IMR-90 (cell line): ENCODE results near the gene RIMKLA. TPM values are rescaled to one million over a fixed set of nuclear protein-coding genes. Genes with fewer than 3 reads are reported as not detected.
A peak's percentile ranks its signal among the peaks of the same experiment; 100 is the strongest.

Source experiments
- ATAC-seq: fragments of 200-7000 bp; cut with Tn5 transposase; 2 replicates; pipeline ENCODE4 v1.9.1; 2020; ENCODE audit warnings: low read depth, mild to moderate bottlenecking, moderate library complexity
- BruUV-seq: library from RNA; stranded (reverse); fragments of 400-500 nt; replicated peaks from 2 replicates; lab custom pipeline; 2021; lab: Mats Ljungman, UMichigan
- CTCF ChIA-PET: fragments of 300-600 bp; formaldehyde crosslinking; extraction: SDS; loops from one replicate; lab custom pipeline; 2021; ENCODE audit warnings: antibody characterized with exemption; lab: Yijun Ruan, JAX
- POLR2A ChIA-PET: fragments of 300-600 bp; sonication (Branson Sonifier 250); formaldehyde crosslinking; loops from one replicate; lab custom pipeline; 2022; ENCODE audit warnings: antibody characterized with exemption; ENCODE audit not compliant: unreplicated experiment; lab: Charles Lee
- DNase-seq: peaks from one replicate; pipeline ENCODE4 v3.0.0; 2013
- H2AFZ ChIP-seq: replicated peaks from 2 replicates; pipeline ENCODE3; 2013; ENCODE audit warnings: low read length, mild to moderate bottlenecking; ENCODE audit not compliant: poor library complexity
- H2AK5ac ChIP-seq: 2 replicates; pipeline ENCODE4 v1.6.1; 2013; ENCODE audit warnings: low read depth, low read length, inconsistent platforms
- H2AK9ac ChIP-seq: replicated peaks from 2 replicates; pipeline ENCODE3; 2013; ENCODE audit warnings: mild to moderate bottlenecking, low read depth, low read length, moderate library complexity; ENCODE audit not compliant: poor library complexity
- H2BK120ac ChIP-seq: 2 replicates; pipeline ENCODE4 v1.6.1; 2013; ENCODE audit warnings: low read depth, low read length, inconsistent platforms
- H2BK15ac ChIP-seq: 3 replicates; pipeline ENCODE4 v1.6.1; 2013; ENCODE audit warnings: low read depth, low read length, inconsistent platforms
- H2BK20ac ChIP-seq: 2 replicates; pipeline ENCODE4 v1.6.1; 2013; ENCODE audit warnings: low read depth, mild to moderate bottlenecking, inconsistent platforms, low read length, moderate library complexity
- H2BK5ac ChIP-seq: 2 replicates; pipeline ENCODE4 v1.6.1; 2013; ENCODE audit warnings: mild to moderate bottlenecking, low read depth, low read length, inconsistent platforms; ENCODE audit not compliant: poor library complexity, severe bottlenecking
- H3K14ac ChIP-seq: replicated peaks from 2 replicates; pipeline ENCODE4 v1.6.1; 2013; ENCODE audit warnings: low read depth, low read length, inconsistent platforms
- H3K18ac ChIP-seq: 2 replicates; pipeline ENCODE4 v1.6.1; 2013; ENCODE audit warnings: low read depth, low read length, control low read depth
- H3K23ac ChIP-seq: 2 replicates; pipeline ENCODE4 v1.6.1; 2013; ENCODE audit warnings: low read depth, low read length, inconsistent platforms
- H3K27ac ChIP-seq: 2 replicates; pipeline ENCODE4 v1.5.1; 2013; ENCODE audit warnings: mild to moderate bottlenecking, control low read depth, low read length; ENCODE audit not compliant: insufficient read depth
- H3K27me3 ChIP-seq: 2 replicates; pipeline ENCODE4 v1.6.1; 2013; ENCODE audit warnings: low read length; ENCODE audit not compliant: control insufficient read depth, insufficient read depth
- H3K36me3 ChIP-seq: 2 replicates; pipeline ENCODE4 v1.6.1; 2013; ENCODE audit warnings: low read length, mixed read lengths; ENCODE audit not compliant: control insufficient read depth, insufficient read depth
- H3K4ac ChIP-seq: 2 replicates; pipeline ENCODE4 v1.6.1; 2013; ENCODE audit warnings: low read depth, low read length, inconsistent platforms
- H3K4me1 ChIP-seq: 2 replicates; pipeline ENCODE4 v1.6.1; 2013; ENCODE audit warnings: low read length, mixed read lengths; ENCODE audit not compliant: control insufficient read depth, insufficient read depth
- H3K4me2 ChIP-seq: 2 replicates; pipeline ENCODE4 v1.6.1; 2013; ENCODE audit warnings: low read depth, mild to moderate bottlenecking, control low read depth, low read length, moderate library complexity
- H3K4me3 ChIP-seq: 2 replicates; pipeline ENCODE4 v1.5.1; 2013; ENCODE audit warnings: low read depth, mild to moderate bottlenecking, control low read depth, low read length, moderate library complexity; ENCODE audit not compliant: insufficient read depth
- H3K56ac ChIP-seq: 2 replicates; pipeline ENCODE4 v1.6.1; 2013; ENCODE audit warnings: low read length, inconsistent platforms; ENCODE audit not compliant: insufficient read depth; ENCODE audit errors: extremely low read depth
- H3K79me1 ChIP-seq, 2 experiments: 2 replicates each; pipeline ENCODE4 v1.6.1; 2013; ENCODE audit warnings: low read length in 2 of 2, inconsistent platforms in 1 of 2, low read depth in 1 of 2
- H3K9ac ChIP-seq: 2 replicates; pipeline ENCODE4 v1.6.1; 2013; ENCODE audit warnings: low read depth, low read length, control low read depth
- H3K9me1 ChIP-seq: 2 replicates; pipeline ENCODE4 v1.6.1; 2013; ENCODE audit warnings: low read length, inconsistent platforms; ENCODE audit not compliant: insufficient read depth
- H3K9me3 ChIP-seq: 2 replicates; pipeline ENCODE4 v1.6.1; 2013; ENCODE audit warnings: low read length; ENCODE audit not compliant: control insufficient read depth, insufficient read depth
- H4K20me1 ChIP-seq: 2 replicates; pipeline ENCODE4 v1.6.1; 2013; ENCODE audit warnings: low read length, inconsistent platforms; ENCODE audit not compliant: insufficient read depth
- H4K5ac ChIP-seq: 2 replicates; pipeline ENCODE4 v1.6.1; 2013; ENCODE audit warnings: mild to moderate bottlenecking, low read depth, low read length, control low read depth
- H4K8ac ChIP-seq, 2 experiments: 2 replicates each; pipeline ENCODE4 v1.6.1; 2013; ENCODE audit warnings: low read depth in 2 of 2, low read length in 2 of 2, control low read depth in 1 of 2, inconsistent platforms in 1 of 2
- H4K91ac ChIP-seq: 2 replicates; pipeline ENCODE4 v1.6.1; 2013; ENCODE audit warnings: low read depth, low read length, inconsistent platforms; ENCODE audit not compliant: insufficient read depth
- CHD1 ChIP-seq: IDR thresholded peaks from 2 replicates; pipeline ENCODE4 v1.6.1; 2012; ENCODE audit warnings: low read depth, low read length, improper control_type of control experiment
- MAFK ChIP-seq: IDR thresholded peaks from 2 replicates; pipeline ENCODE4 v1.6.1; 2012; ENCODE audit warnings: low read depth, low read length, improper control_type of control experiment
- MAZ ChIP-seq: IDR thresholded peaks from 2 replicates; pipeline ENCODE4 v1.6.1; 2012; ENCODE audit warnings: low read depth, mild to moderate bottlenecking, low read length, improper control_type of control experiment, moderate library complexity, borderline replicate concordance
- NFE2L2 ChIP-seq: fragments of 150-350 bp; IDR thresholded peaks from 2 replicates; pipeline ENCODE4 v1.6.1; 2016; ENCODE audit warnings: low read depth, mild to moderate bottlenecking, low read length
- RAD21 ChIP-seq: IDR thresholded peaks from 2 replicates; pipeline ENCODE4 v1.6.1; 2012; ENCODE audit warnings: low read length, improper control_type of control experiment
- WGBS, 2 experiments: methylation state at CpG; one replicate each; pipeline versions ENCODE4 v1.1.5 to v1.1.7; 2013; ENCODE audit warnings: missing lambda C conversion rate in 2 of 2; ENCODE audit not compliant: insufficient read length in 1 of 2; ENCODE audit errors: extremely low coverage in 2 of 2; 5-methylcytosine and 5-hydroxymethylcytosine counted together
- dilution Hi-C: fragments of 300-500 bp; cut with HindIII; formaldehyde crosslinking; loops from one replicate; pipeline ENCODE4 v1.14.3; 2018; ENCODE audit warnings: low sequenced_read_pairs; ENCODE audit not compliant: unreplicated experiment
- in situ Hi-C: fragments of 300-500 bp; cut with MboI; formaldehyde crosslinking; loops from 3 replicates; pipeline ENCODE4 v1.14.3; 2019; ENCODE audit warnings: low sequenced_read_pairs, inconsistent platforms, mixed read lengths
- intact Hi-C: fragments of 100-400 bp; cut with micrococcal nuclease; formaldehyde crosslinking; loops from 2 replicates; pipeline ENCODE4 v1.10.0; 2022
- polyA plus RNA-seq, 3 experiments: library from polyadenylated mRNA; depleted of rRNA; stranded (reverse); fragments of >200 nt; gene quantifications; 2 replicates each; pipeline ENCODE4 v1.2.3, GENCODE V29; 2012; ENCODE audit warnings: low replicate concordance in 1 of 3
- total RNA-seq: library from RNA; depleted of rRNA; stranded (reverse); fragments of >200 nt; gene quantifications from 2 replicates; pipeline ENCODE4 v1.2.3, GENCODE V29; 2012
- TF ChIP-seq, protein P1 (sequence below): fragments of 150-350 bp; IDR thresholded peaks from 2 replicates; pipeline ENCODE4 v1.6.1; 2017; ENCODE audit warnings: mild to moderate bottlenecking, antibody characterized with exemption, low read length, low read depth
- TF ChIP-seq, protein P2 (sequence below): conservative IDR thresholded peaks from 2 replicates; pipeline ENCODE4 v1.5.1; 2012; ENCODE audit warnings: mild to moderate bottlenecking, low read depth, low read length, improper control_type of control experiment

Gene RIMKLA
- total and polyA plus RNA-seq, 2 of the 4 experiments (the other 2 are of a cell fraction): not detected

DNA sequence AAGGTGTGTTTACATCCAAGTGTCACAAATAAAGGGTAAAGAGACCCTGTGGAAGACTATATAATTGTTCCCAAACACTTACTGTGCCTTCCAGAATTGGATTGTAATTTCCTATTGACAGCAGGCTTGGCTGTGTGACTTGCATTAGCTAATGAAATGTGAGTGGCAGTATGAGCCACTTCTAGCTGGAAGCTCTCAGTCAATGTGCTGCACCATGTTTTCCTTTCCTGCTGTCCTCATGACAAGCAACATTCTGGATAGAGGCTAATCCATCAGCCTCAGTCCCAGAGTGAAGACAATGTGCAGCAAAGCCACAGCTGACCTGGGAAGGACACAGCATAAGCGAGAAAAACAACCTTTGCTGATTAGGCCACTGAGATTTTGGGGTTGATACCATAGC is 39.7 kb upstream of the RIMKLA start:
- BruUV-seq: no TSS peak
- no peak overlapping the region for H3K27ac ChIP-seq
- peak overlapping the region; percentile 14 for H2AFZ ChIP-seq
- H4K8ac ChIP-seq: no peak overlapping the region
- ATAC-seq: no peak
- ChIA-PET CTCF (no interaction called here), POLR2A (no interaction called here)
- no peak for TF ChIP-seq RAD21
- no peak for TF ChIP-seq MAZ
- TF ChIP-seq, protein P1, sequence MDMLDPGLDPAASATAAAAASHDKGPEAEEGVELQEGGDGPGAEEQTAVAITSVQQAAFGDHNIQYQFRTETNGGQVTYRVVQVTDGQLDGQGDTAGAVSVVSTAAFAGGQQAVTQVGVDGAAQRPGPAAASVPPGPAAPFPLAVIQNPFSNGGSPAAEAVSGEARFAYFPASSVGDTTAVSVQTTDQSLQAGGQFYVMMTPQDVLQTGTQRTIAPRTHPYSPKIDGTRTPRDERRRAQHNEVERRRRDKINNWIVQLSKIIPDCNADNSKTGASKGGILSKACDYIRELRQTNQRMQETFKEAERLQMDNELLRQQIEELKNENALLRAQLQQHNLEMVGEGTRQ: no peak
- no peak for TF ChIP-seq MAFK
- no peak for TF ChIP-seq CHD1
- no peak for TF ChIP-seq NFE2L2
- TF ChIP-seq, protein P2, sequence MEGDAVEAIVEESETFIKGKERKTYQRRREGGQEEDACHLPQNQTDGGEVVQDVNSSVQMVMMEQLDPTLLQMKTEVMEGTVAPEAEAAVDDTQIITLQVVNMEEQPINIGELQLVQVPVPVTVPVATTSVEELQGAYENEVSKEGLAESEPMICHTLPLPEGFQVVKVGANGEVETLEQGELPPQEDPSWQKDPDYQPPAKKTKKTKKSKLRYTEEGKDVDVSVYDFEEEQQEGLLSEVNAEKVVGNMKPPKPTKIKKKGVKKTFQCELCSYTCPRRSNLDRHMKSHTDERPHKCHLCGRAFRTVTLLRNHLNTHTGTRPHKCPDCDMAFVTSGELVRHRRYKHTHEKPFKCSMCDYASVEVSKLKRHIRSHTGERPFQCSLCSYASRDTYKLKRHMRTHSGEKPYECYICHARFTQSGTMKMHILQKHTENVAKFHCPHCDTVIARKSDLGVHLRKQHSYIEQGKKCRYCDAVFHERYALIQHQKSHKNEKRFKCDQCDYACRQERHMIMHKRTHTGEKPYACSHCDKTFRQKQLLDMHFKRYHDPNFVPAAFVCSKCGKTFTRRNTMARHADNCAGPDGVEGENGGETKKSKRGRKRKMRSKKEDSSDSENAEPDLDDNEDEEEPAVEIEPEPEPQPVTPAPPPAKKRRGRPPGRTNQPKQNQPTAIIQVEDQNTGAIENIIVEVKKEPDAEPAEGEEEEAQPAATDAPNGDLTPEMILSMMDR: no peak
- no peak overlapping the region for H3K4me2 ChIP-seq
- intact Hi-C loops (loop anchor here (5.0 kb wide), 1 partner anchor 341 kb away; the partner anchor contains the start of gene YBX1), dilution Hi-C loops (no loop called here), in situ Hi-C loops (no loop called here)
- H3K14ac ChIP-seq: no peak overlapping the region
- H3K23ac ChIP-seq: no peak overlapping the region
- no peaks in the 10 kb centered on the region for H3K9me3 ChIP-seq
- no peaks in the 10 kb centered on the region for H3K4me1 ChIP-seq
- no peak overlapping the region for H2BK120ac ChIP-seq
- H3K18ac ChIP-seq: no peak overlapping the region
- no peak overlapping the region for H2BK5ac ChIP-seq
- H2AK5ac ChIP-seq: 0 out of 2 replicates have a peak overlapping the region, but pooled peaks have one; percentile 22
- no peak overlapping the region for H2BK15ac ChIP-seq
- H4K20me1 ChIP-seq: no peaks in the 10 kb centered on the region
- H4K91ac ChIP-seq: no peak overlapping the region
- DNase-seq: no peak
- H2AK9ac ChIP-seq: no peak overlapping the region
- no peak overlapping the region for H2BK20ac ChIP-seq
- H3K27me3 ChIP-seq: peaks cover 2% of the 10 kb centered on the region; the same call in 1 of the 2 replicates
- no peak overlapping the region for H3K56ac ChIP-seq
- peaks cover 0 to 3% of the 10 kb centered on the region in 2 experiments; a peak in 1 of 4 replicates for H3K79me1 ChIP-seq
- no peak overlapping the region for H4K5ac ChIP-seq
- no peaks in the 10 kb centered on the region for H3K9me1 ChIP-seq
- H3K36me3 ChIP-seq: no peaks in the 10 kb centered on the region
- no peak overlapping the region for H3K9ac ChIP-seq
- no CpG with 5 or more reads among the region's 1 CpG for WGBS, 2 experiments
- no peak overlapping the region for H3K4ac ChIP-seq
- no peak overlapping the region for H3K4me3 ChIP-seq
